Activated CD8-positive, alpha-beta memory T cell treated with anti-CD3 and anti-CD28 coated beads for 4 hours (primary cell): Measurements from ENCODE around the gene B3GALT4.

Experiments
- DNase-seq, 2 donors: peaks; one replicate each; pipeline ENCODE4 v3.0.0-alpha.2; 2020; ENCODE audit warnings: low read depth in 2 of 2

B3GALT4 gene

DNA sequence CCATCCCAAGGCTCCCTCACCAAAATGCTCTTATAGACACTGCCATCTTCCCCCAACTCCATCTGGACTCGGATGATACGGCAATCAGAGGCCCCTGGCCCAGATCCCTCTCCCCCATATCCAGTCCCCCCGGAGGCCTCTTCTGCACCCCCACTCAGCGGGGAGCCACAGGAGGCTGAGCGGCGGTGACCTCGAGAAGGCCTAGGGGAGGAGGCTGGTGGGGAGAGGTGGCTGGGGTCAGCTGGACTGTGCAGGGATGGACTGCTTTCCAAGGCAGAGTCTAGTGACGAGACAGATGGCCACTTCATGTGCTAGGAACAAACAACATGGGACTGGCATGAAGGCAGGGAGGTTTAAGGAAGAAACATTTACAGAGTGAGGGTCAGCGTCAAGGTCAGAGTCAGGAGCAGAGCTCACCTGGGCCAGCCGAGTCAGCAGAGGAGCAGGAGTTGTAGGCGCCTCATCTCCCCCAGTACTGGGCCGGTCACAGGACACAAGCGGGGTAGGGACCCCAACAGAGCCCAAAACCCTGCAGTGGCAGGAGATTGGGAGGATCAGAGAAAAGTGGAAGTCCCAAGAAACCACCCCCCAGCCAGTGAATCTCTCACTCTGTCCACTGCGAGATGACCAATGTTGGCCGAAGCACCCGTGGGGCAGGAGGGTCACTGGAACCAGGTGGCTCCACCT is 16.2 kb downstream of the B3GALT4 start:
- DNase-seq = no peak

DNA sequence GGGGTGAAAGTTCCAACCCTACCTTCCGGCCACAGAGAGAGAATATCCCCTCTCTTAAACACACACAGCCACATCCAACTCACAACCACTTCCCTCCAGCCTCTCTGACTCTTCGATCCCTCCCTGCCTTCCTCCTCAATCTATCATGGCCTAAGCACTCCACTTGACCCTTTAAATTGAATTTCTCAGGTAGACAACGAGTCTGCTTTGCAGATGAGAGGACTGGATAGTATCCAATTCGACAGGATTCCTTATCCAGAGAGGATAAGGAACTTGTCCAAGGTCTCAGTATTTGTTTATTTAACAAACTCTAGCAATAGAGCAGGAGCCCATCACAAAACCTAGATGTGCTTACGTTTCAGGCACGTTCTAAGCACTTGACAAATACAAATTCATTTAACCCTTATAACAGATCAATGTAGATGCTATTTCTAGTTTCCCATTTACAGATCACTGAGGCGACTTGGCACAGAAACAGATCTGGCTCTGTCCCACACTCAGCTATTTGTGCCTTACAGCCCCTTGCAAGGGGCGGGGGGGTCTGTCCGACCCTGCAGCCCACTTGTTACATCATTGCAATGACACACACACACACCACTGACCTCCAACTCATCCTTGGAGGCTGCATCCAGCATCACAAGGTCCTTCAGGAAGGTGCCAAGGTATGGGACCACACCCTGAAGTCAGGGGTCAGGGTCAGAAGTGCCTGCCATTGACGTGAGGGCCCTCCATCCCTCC is 17.3 kb downstream of the B3GALT4 start:
- DNase-seq = no peak

DNA sequence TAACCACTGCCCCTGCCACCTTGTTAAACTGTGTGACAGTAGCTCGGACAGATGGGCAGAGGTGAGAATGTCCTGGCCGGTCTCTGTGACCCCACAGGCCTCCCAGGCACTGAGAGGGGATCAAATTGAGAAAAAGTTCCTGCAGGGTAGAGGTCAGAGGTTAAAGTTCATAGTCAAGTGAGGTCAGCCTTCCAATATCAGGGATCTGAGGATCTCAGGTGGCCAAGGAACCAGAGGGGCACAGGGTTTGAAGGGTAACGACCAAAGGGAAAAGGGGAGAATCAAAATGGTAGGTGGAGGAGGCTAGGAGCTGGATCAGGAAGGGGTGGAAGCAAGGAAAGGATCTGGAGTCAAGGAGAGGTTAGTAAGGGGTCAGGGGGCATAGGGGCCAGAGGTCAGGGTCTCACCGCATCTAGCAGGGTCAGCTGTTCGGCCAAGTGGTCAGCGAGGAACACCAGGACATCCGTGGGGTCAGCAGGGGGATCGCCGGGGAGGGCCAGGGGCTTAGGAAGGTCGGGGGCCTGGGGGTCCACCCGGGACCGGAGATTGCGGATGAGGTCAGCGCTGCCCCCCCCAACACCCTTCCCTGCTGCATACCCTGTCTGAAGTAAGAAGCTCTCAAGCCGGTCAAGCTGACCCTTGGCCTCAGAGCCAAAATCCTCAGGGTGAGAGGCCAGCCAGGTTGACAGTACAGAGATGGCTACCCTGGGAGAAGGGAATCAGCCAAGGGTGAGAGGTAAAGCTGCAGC is 18.9 kb downstream of the B3GALT4 start:
- DNase-seq = no peak

GRCh38 chr6:33296797-33297405 is 20.0 kb downstream of the B3GALT4 start:
- DNase-seq = no peak

- DNase-seq = no peak
Measured at GRCh38 chr6:33297406-33297955, 20.6 kb downstream of the B3GALT4 start.

DNA sequence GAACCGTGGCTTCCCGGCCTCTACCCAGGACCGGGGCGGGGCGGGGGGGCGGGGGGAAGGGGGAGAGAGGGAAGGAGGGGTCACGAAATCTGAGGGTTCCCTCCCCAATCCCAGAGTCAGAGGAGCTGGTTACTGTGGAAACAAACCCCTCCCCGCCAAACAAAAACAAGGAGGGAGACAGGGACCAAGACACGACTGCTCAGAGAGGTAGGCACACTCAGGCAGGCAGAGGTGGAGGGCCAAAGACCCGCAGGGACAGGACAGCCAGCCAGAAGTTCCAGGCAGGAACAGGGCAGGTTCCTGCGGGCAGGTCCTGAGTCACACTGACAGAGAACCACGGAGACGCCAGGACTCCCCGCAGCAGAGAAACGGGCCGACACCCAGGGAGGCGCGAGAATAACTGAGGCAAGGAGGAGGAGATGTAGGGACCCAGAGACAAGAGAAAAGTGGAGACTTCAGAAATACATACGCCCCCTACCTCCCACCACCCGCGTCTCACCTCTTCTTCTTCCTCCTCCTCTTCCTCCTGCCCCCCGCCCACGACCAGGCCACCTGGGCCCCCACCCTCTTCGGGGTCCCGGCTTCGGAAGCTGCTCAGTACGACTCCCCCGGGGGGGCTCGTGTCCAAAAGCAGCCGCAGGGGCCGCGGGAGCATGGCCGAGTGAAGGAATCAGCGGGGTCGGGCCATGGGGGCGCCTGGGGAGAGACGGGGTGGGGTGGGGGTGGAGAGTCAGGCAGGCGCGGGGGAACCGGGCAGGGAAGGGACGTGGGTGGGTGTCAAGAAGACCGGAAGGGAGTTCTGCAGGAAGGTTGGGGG is 21.2 kb downstream of the B3GALT4 start:
- DNase-seq = no peak

- DNase-seq = peak in 1 of 2 donors; percentile 39
Measured at GRCh38 chr6:33298773-33299236, 21.9 kb downstream of the B3GALT4 start, which contains the start of gene RGL2. Gene RGL2 (minus strand): TSS chr6:33298942. CDS start chr6:33298610, 332 bp downstream.

DNA sequence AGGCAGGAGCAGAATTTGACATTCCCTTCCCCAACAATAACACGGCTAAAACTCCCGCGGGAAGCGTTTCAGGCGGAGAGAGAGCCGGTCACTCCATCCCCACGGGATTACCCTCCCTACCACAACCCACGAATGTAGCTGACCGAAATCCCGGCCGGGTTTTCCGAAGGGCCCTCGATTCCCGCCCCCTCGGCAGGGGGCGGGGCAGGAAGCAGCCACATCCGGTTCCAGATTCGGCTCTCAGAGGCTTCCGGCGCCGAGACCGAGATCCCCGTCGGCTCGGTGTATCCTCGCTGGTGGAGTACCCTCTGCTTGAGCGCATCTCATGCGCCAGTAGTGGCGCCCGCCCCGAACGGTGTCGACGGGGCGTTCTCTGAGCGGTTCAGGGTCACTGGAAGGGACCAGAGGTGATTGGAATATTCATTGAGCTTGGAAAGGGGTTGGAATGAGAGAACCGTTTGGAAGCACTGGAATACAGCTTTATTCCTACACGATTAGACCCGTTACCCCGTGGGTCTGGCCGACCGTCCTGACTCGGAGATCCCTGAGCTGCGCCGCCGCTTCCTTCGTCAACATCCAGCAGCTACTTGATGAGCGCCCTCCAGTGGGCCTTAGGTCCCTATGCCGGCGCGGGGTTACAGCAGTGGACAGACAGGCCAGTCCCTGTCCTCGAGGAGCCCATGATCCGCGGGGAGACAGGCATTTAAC is 22.5 kb downstream of the B3GALT4 start:
- peak; percentile 87 to 90 for DNase-seq

- no peak for DNase-seq
Measured at GRCh38 chr6:33301877-33302276, 25.0 kb downstream of the B3GALT4 start.

- DNase-seq = no peak
Measured at GRCh38 chr6:33304216-33304615, 27.3 kb downstream of the B3GALT4 start.

- DNase-seq = no peak
Measured at GRCh38 chr6:33305052-33305451, 28.1 kb downstream of the B3GALT4 start.

GRCh38 chr6:33306356-33306755 is 29.4 kb downstream of the B3GALT4 start:
- no peak for DNase-seq

GRCh38 chr6:33312361-33313104 is 35.6 kb downstream of the B3GALT4 start:
- peak; percentile 69 to 77 for DNase-seq

GRCh38 chr6:33313105-33313708 is 36.3 kb downstream of the B3GALT4 start:
- no peak for DNase-seq

- peak; percentile 80 to 83 for DNase-seq
Measured at GRCh38 chr6:33313709-33314514, 37.0 kb downstream of the B3GALT4 start, which contains the start of gene TAPBP. Gene TAPBP (minus strand): TSS chr6:33314078. CDS start chr6:33314041, 37 bp downstream.

GRCh38 chr6:33314515-33314942 is 37.6 kb downstream of the B3GALT4 start:
- peak in 1 of 2 donors; percentile 50 for DNase-seq

- no peak for DNase-seq
Measured at GRCh38 chr6:33314943-33315792, 38.2 kb downstream of the B3GALT4 start.
